Superior temporal gyrus (tissue), 1 donor: ENCODE results near the gene RD3L.

ENCODE experiments used
- DNase-seq: peaks from one replicate; pipeline ENCODE4 v3.0.0-alpha.2; 2016; ENCODE audit errors: extremely low spot score

The RD3L gene

DNA sequence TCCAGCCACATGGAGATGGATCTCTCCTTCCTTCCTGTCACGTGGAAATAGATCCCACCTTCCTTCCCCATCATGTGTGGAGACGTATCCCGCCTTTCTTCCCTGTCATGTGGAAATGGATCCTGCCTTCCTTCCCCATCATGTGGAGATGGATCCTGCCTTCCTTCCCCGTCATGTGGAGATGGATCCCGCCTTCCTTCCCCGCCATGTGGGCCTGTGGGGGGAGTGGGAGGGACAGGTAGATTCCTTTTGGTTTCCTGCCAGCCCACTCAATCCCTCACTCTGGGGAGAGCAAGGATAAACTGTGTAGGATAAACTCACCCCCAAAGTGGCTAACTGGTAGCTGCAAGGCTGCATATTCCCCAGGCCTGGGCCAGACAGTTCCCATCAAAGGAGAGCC, 45.8 kb downstream of the RD3L start:
- DNase-seq: no peak

DNA sequence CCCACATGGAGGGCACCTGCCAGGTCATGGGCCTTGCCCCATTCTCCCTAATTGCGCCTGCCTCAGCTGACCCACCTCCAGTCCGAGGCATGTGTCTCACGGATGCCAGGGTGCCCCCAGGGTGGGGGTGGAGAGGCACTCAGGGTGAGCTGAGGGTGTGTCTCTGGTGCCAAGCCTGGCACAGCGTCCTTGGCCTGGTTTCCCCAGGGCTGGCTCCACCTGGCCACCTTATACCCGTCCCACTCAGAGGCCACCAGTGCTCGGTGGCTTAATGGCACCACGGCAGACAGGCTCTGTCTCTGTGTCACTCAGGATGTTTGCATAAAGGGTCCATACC, 47.6 kb downstream of the RD3L start:
- DNase-seq: no peak

DNA sequence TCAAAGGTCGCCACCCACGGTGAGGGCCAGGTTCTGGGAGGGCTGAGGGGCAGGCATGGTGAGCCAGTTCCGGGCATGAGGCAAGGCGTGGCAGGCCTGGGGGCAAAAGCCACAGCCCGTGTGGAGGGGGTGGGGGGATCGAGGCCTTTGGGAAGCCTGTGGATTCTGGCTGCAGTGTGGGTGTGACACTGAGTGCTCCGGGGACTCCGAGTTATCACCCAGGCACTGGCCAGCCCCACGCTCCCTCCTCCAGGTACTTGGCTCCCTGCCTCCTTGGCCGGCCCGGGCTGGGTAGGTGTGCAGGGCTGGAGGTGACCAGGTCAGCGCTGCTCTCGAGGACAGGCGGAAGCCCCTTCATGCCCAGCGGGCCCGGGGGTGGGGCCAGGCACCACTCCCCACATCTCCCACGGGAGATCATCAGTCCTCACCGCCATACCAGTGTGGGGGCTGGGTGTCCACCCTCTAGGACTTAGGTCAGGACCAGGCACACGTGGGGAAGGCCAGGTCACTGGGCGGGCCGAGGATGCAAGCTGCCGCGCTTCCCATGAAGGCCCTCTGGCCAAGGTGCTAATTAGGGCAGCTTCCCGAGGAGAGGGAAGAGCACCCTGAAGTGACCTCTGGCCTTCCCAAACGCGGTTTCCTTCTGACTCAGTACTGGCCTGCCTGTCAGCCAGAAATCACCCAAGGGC, 48.2 kb downstream of the RD3L start:
- no peak for DNase-seq

DNA sequence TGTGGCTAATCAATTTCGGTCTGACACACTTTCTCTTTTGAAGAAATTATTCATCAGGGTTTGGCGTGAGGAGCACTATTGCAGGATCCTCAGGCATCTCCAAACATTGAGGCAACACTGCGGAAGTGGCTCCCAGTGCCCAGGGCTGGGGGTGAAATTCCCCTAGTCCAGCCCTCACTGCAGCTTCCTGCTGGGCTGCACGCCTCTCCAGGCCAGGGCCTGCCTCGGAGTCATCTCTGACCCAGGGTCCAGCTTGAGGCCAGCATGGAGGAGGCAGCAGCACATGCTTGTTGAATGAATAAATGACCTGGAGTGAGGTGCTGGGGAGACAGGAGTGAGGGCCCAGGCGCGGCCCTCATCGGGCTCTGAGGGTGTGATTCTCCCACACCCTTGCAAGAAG, 50.1 kb downstream of the RD3L start:
- DNase-seq: no peak

DNA sequence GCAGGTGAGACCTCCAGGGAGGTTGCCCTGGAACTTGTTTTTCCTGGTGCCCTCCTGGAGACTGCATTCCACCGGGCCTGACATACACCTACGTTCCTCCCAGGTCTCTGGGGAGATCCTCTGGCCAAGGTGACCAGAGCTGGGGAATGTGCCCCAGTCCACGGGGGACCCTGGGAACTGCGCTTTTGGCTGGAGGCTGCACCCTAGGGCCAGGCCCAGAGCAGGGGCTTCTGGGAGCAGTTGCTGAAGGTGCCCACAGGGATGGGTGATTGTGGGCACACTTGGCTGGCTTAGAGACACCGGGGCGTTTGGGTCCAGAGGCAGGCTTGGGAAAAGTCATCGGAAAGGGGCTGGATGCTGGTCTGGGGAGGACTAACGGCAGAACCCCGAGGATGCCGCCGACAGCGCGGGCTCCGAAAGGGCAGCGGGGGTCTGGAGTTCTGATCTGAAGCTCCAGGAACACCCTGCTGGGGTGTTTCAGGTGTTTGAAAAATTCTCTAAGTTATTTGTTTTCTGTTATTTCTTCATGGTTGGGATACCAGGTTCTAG, 50.6 kb downstream of the RD3L start:
- DNase-seq: no peak

DNA sequence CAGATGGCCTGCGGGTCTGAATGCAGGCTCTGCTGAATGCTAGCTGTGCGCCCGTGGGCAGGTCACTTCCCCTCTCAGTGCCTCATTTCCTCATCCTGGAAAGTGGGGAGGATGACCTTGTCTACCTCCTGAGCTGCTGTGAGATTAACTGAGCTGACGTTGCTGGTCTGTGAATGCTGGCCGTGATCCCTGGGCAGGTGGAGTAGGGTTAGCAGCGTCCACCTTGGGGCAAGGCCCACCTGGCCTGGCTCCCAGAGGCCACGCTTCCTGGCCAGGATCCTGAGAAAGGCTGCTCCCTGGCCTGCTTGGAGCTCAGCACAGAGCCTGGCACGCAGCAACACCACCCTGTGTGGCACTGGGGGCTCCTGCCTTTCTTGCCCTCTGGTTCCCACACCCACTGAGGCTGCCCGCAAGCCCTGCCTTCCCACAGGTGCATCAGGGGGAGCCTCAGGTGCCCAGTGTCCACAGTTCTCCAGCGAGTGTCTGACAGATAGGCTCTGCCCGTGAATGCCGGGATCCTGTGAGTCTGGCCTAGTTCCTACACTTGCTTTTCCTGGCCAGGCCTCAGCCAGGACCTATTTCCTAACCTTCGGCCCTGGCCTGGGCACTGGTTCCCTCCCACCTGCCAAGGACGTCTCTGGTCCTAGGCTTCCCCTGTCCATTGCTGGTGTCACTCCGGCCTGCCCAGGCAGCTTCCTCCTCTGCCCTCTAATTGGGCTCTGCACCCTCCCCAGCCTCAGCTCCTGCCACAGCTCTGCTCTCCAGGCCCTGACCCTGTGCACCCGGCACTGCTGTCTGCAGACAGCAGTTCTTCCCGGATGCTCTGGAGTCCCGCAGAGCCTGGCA, 51.3 kb downstream of the RD3L start:
- no peak for DNase-seq
